Lung (tissue), 12 donors: ENCODE results near the gene LMX1A. TPM values are rescaled to one million over a fixed set of nuclear protein-coding genes. Genes with fewer than 3 reads are reported as not detected.

Source experiments
- ATAC-seq: fragments of 200-7000 bp; cut with Tn5 transposase; one replicate; pipeline ENCODE4 v1.9.1; 2020; ENCODE audit warnings: moderate number of reproducible peaks; ENCODE audit not compliant: insufficient read depth, low FRiP score
- DNase-seq, 3 donors: peaks; one replicate each; pipeline ENCODE4 v3.0.0-alpha.2; 2013 to 2017
- H3K27ac ChIP-seq, 2 donors: one replicate each; pipeline ENCODE4 v1.5.1; 2013; ENCODE audit warnings: mild to moderate bottlenecking in 2 of 2, moderate library complexity in 2 of 2, control low read depth in 1 of 2, inconsistent platforms in 1 of 2, low read depth in 1 of 2, low read length in 1 of 2
- H3K27me3 ChIP-seq, 3 donors: one replicate each; pipeline ENCODE4 v1.5.1; 2013; ENCODE audit warnings: low read length in 2 of 3; ENCODE audit not compliant: control insufficient read depth in 3 of 3, insufficient read depth in 3 of 3
- H3K36me3 ChIP-seq, 4 donors: one replicate each; pipeline ENCODE4 v1.5.1; 2013; ENCODE audit warnings: low read length in 4 of 4, mild to moderate bottlenecking in 1 of 4, moderate library complexity in 1 of 4; ENCODE audit not compliant: control insufficient read depth in 4 of 4, insufficient read depth in 4 of 4
- H3K4me1 ChIP-seq, 5 donors: one replicate each; pipeline ENCODE4 v1.5.1; 2013; ENCODE audit warnings: low read length in 5 of 5, mild to moderate bottlenecking in 2 of 5, moderate library complexity in 1 of 5; ENCODE audit not compliant: control insufficient read depth in 5 of 5, insufficient read depth in 5 of 5
- H3K4me3 ChIP-seq: one replicate; pipeline ENCODE4 v1.5.1; 2013; ENCODE audit warnings: mild to moderate bottlenecking, control low read depth, moderate library complexity
- H3K9ac ChIP-seq, 2 donors: one replicate each; pipeline ENCODE4 v1.5.1; 2013; ENCODE audit warnings: low read length in 2 of 2, control low read depth in 1 of 2; ENCODE audit not compliant: insufficient read depth in 1 of 2
- H3K9me3 ChIP-seq, 4 donors: one replicate each; pipeline ENCODE4 v1.5.1; 2013; ENCODE audit warnings: low read length in 3 of 4, mild to moderate bottlenecking in 1 of 4, moderate library complexity in 1 of 4; ENCODE audit not compliant: control insufficient read depth in 4 of 4, insufficient read depth in 3 of 4
- WGBS, 2 donors: extraction: QIAGEN DNeasy Blood & Tissue Kit; methylation state at CpG; one replicate each; pipeline ENCODE4 v1.1.7; 2013; 5-methylcytosine and 5-hydroxymethylcytosine counted together
- polyA plus RNA-seq, 2 donors: library from polyadenylated mRNA; stranded (reverse); fragments of 200-250 nt; gene quantifications; one replicate each; pipeline ENCODE4 v1.2.1, GENCODE V29; 2013
- total RNA-seq, 2 donors: library from RNA; depleted of rRNA in 1 of 2; stranded (reverse); fragments of >200 nt in 1 of 2; gene quantifications; one replicate each; pipeline ENCODE4 v1.2.1, GENCODE V29; 2014 to 2021
- TF ChIP-seq, protein P1 (sequence below): IDR thresholded peaks from 2 replicates; pipeline ENCODE4 v1.5.1; 2012; ENCODE audit warnings: mild to moderate bottlenecking; ENCODE audit errors: control extremely low read depth, extremely low read depth
- donor health status: control.
- donor health status: control.
- donor health status: Bipolar disorder and iron deficiency.
- donor health status: healthy.
- donor health status: DM: yes; HTN: yes; CAD: no.

LMX1A gene
- total and polyA plus RNA-seq, 4 donors, result 0.03 TPM; not detected in 3

- H3K27ac ChIP-seq, result no peak overlapping the region
- no peak for DNase-seq
- no peak for ATAC-seq
- TF ChIP-seq, protein P1, sequence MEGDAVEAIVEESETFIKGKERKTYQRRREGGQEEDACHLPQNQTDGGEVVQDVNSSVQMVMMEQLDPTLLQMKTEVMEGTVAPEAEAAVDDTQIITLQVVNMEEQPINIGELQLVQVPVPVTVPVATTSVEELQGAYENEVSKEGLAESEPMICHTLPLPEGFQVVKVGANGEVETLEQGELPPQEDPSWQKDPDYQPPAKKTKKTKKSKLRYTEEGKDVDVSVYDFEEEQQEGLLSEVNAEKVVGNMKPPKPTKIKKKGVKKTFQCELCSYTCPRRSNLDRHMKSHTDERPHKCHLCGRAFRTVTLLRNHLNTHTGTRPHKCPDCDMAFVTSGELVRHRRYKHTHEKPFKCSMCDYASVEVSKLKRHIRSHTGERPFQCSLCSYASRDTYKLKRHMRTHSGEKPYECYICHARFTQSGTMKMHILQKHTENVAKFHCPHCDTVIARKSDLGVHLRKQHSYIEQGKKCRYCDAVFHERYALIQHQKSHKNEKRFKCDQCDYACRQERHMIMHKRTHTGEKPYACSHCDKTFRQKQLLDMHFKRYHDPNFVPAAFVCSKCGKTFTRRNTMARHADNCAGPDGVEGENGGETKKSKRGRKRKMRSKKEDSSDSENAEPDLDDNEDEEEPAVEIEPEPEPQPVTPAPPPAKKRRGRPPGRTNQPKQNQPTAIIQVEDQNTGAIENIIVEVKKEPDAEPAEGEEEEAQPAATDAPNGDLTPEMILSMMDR, result no peak
- H3K27me3 ChIP-seq, result peaks cover 0 to 2% (median 0%) of the 10 kb centered on the region in 3 donors
- no peak overlapping the region for H3K4me3 ChIP-seq
- no peaks in the 10 kb centered on the region for H3K36me3 ChIP-seq
- WGBS, 2 donors, result 85% methylated on average over 6 of the region's 6 CpGs
- no peak overlapping the region for H3K9ac ChIP-seq
- H3K4me1 ChIP-seq, result no peaks in the 10 kb centered on the region
- peaks cover 0 to 1% (median 0%) of the 10 kb centered on the region in 4 donors for H3K9me3 ChIP-seq
These were observed 58.2 kb downstream of the LMX1A start for GRCh38 chr1:165298203-165298820.

DNA sequence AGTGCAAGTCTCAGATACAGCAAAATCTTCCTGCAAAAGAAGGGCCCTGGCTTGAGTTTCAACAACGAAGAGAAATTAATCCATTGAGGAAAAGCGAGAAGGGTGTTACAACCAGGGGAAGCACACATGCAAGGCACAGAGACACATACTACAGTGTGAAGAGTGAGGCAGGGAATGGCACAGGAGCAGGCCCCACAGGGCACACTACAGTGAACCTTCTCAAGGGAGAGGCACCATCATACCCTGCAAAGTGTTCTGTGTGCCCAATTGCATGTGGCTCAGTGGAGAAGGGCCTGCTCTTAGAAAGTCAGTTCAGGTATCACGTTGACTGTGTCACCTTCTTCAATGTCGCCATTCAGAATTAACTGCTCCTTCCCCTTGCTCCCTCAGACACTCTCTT, 60.3 kb downstream of the LMX1A start:
- ATAC-seq, result no peak
- WGBS, 2 donors, result 83 to 88% methylated on average over 4 of the region's 4 CpGs
- no peak overlapping the region for H3K9ac ChIP-seq

DNA sequence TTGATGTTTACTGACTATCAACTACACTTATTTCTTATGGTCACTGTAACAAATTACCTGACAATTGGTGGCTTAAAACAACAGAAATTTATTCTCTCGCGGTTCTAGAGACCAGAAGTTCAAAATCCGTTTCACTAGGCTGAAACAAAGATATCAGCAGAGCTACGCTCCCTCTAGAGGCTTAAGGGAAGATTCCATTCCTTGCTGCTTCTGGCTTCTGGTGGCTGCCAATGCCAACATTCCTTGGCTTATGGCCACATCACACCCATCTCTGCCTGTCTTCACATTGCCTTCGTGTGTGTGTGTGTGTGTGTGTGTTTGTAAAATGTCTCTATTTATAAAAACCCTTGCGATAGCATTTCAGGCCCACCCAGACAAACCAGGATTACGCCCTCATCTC, 66.4 kb downstream of the LMX1A start:
- H3K27ac ChIP-seq, result no peak overlapping the region
- WGBS, 2 donors, result 75 to 78% methylated on average over 7 of the region's 7 CpGs
- peaks cover 0 to 10% (median 0%) of the 10 kb centered on the region in 5 donors for H3K4me1 ChIP-seq
- H3K9me3 ChIP-seq, result peaks cover 0 to 3% (median under 1%) of the 10 kb centered on the region in 4 donors
- no peaks in the 10 kb centered on the region for H3K36me3 ChIP-seq
- H3K27me3 ChIP-seq, result peaks cover 0 to 5% (median 0%) of the 10 kb centered on the region in 3 donors
- no peak for ATAC-seq
- TF ChIP-seq, protein P1, result no peak
- peak in 2 of 3 donors; percentile 9 to 10 for DNase-seq
- no peak overlapping the region for H3K9ac ChIP-seq
- no peak overlapping the region for H3K4me3 ChIP-seq

More for the DNA sequence above, 60.3 kb downstream of the LMX1A start:
- TF ChIP-seq, protein P1, result no peak
- Histone ChIP-seq H3K36me3 (no peaks in the 10 kb centered on the region), H3K9me3 (no peaks in the 10 kb centered on the region), H3K27ac (no peak overlapping the region), H3K27me3 (no peaks in the 10 kb centered on the region), H3K4me1 (no peaks in the 10 kb centered on the region), H3K4me3 (no peak overlapping the region)
- no peak for DNase-seq
